T-cell (primary cell): ENCODE results near the gene SLC34A3. TPM values are rescaled to one million over a fixed set of nuclear protein-coding genes. Genes with fewer than 3 reads are reported as not detected.
A peak's percentile ranks its signal among the peaks of the same experiment; 100 is the strongest.
"Not testable (repeated sequence)": the region's sequence is repeated elsewhere in the genome, so short reads cannot be mapped to it uniquely, and the experiment has no call there.

ENCODE experiments used
- ATAC-seq, 4 experiments: fragments of 200-7000 bp in 3 of 4; fragments of 150-1000 bp in 1 of 4; cut with Tn5 transposase; replicated peaks in 1 of 4; 1 replicate in 3 of 4; 2 replicates in 1 of 4; pipeline ENCODE4 v1.10.0; 2021; ENCODE audit warnings: moderate library complexity in 3 of 4, mild to moderate bottlenecking in 2 of 4, moderate number of reproducible peaks in 1 of 4
- CTCF ChIA-PET, 2 donors: fragments of 300-600 bp; sonication (Branson Sonifier 250); formaldehyde crosslinking; loops; one replicate each; lab custom pipeline; 2022; ENCODE audit warnings: antibody characterized with exemption in 2 of 2; lab: Charles Lee
- POLR2A ChIA-PET, 2 donors: fragments of 300-600 bp; sonication (Branson Sonifier 250); formaldehyde crosslinking; loops; one replicate each; lab custom pipeline; 2022; ENCODE audit warnings: antibody characterized with exemption in 2 of 2; lab: Charles Lee
- DNase-seq, 35 experiments: peaks; one replicate each; pipeline versions ENCODE4 v3.0.0 to v3.0.0-alpha.2; 2013 to 2023
- H3K27ac ChIP-seq: one replicate; pipeline ENCODE4 v1.5.1; 2013; ENCODE audit warnings: low read length
- H3K27me3 ChIP-seq, 2 experiments: replicated peaks in 1 of 2; 1 replicate in 1 of 2; 2 replicates in 1 of 2; pipeline versions ENCODE4 v1.6.1 to v1.7.0; 2013; ENCODE audit warnings: low read length in 1 of 2, mixed read lengths in 1 of 2; ENCODE audit not compliant: control insufficient read depth in 2 of 2, insufficient read depth in 2 of 2; ENCODE audit errors: extremely low read depth in 1 of 2
- H3K36me3 ChIP-seq, 2 donors: 1 replicate in 1 of 2; 2 replicates in 1 of 2; pipeline versions ENCODE4 v1.6.1 to v1.7.0; 2013; ENCODE audit warnings: low read length in 1 of 2; ENCODE audit not compliant: control insufficient read depth in 2 of 2, insufficient read depth in 1 of 2; ENCODE audit errors: extremely low read depth in 1 of 2
- H3K4me1 ChIP-seq, 2 experiments: 1 replicate in 1 of 2; 2 replicates in 1 of 2; pipeline versions ENCODE4 v1.6.1 to v1.7.0; 2013; ENCODE audit warnings: low read length in 2 of 2, mixed read lengths in 1 of 2; ENCODE audit not compliant: insufficient read depth in 2 of 2, control insufficient read depth in 1 of 2; ENCODE audit errors: extremely low read depth in 1 of 2
- H3K4me3 ChIP-seq, 2 donors: 1 replicate in 1 of 2; 2 replicates in 1 of 2; pipeline versions ENCODE4 v1.5.1 to v1.7.0; 2013; ENCODE audit warnings: mild to moderate bottlenecking in 2 of 2, low read length in 1 of 2, moderate library complexity in 1 of 2; ENCODE audit not compliant: control insufficient read depth in 1 of 2; ENCODE audit errors: extremely low read depth in 1 of 2
- H3K9me3 ChIP-seq: 2 replicates; pipeline ENCODE4 v1.7.0; 2013
- H3K27ac Mint-ChIP-seq, 2 donors: one replicate each; pipeline ENCODE4 v1.8.0; 2020 to 2021; ENCODE audit warnings: mild to moderate bottlenecking in 2 of 2, mixed read lengths in 2 of 2
- H3K27me3 Mint-ChIP-seq, 2 donors: one replicate each; pipeline ENCODE4 v1.8.0; 2021 to 2022; ENCODE audit warnings: mixed read lengths in 2 of 2
- H3K36me3 Mint-ChIP-seq: one replicate; pipeline ENCODE4 v1.8.0; 2021; ENCODE audit warnings: mixed read lengths
- H3K4me1 Mint-ChIP-seq, 3 donors: one replicate each; pipeline ENCODE4 v1.8.0; 2020 to 2022; ENCODE audit warnings: mixed read lengths in 3 of 3, mild to moderate bottlenecking in 1 of 3
- H3K4me3 Mint-ChIP-seq, 3 donors: one replicate each; pipeline ENCODE4 v1.8.0; 2020 to 2022; ENCODE audit warnings: mild to moderate bottlenecking in 3 of 3, mixed read lengths in 3 of 3, moderate library complexity in 3 of 3
- H3K9me3 Mint-ChIP-seq, 3 donors: one replicate each; pipeline ENCODE4 v1.8.0; 2020 to 2022; ENCODE audit warnings: mixed read lengths in 3 of 3
- WGBS: methylation state at CpG from one replicate; pipeline ENCODE4 v1.1.5; 2013; ENCODE audit warnings: missing lambda C conversion rate; ENCODE audit not compliant: insufficient coverage; 5-methylcytosine and 5-hydroxymethylcytosine counted together
- total RNA-seq, 35 experiments: library from RNA in 6 of 35; stranded (reverse) in 6 of 35; fragments of 120-200 nt in 1 of 35; gene quantifications; one replicate each; pipeline versions ENCODE4 v1.2.1 to v1.2.4 and lab custom pipeline; 2013 to 2026

SLC34A3 gene
- total RNA-seq, 5 donors from 2014 or later (not counting 1 experiment from before 2014, with no cell fraction given), result not detected

GRCh38 chr9:137255448-137256114 is 24.9 kb downstream of the SLC34A3 start:
- Histone ChIP-seq H3K9me3 (no peaks in the 10 kb centered on the region), H3K27ac (peak overlapping the region; percentile 23), H3K4me1 (peaks cover 4 to 28% of the 10 kb centered on the region in 2 experiments), H3K36me3 (peaks cover 0 to 19% of the 10 kb centered on the region in 2 donors), H3K27me3 (no peaks in the 10 kb centered on the region), H3K4me3 (peak overlapping the region; percentile 75 to 87)
- Mint-ChIP-seq H3K36me3 (peaks cover 9% of the 10 kb centered on the region), H3K4me1 (peaks cover 11 to 16% (median 15%) of the 10 kb centered on the region in 3 donors), H3K4me3 (peak overlapping the region; percentile 82 to 90 (median 85)), H3K9me3 (no peaks in the 10 kb centered on the region), H3K27me3 (no peaks in the 10 kb centered on the region), H3K27ac (peak overlapping the region; percentile 74 to 81)
- ChIA-PET POLR2A (interaction anchor here in 1 of 2 donors (2.9 kb wide), 1 partner anchor 15 kb away, joined by 16 read pairs; the partner anchor contains the start of gene TUBB4B), CTCF (interaction anchor here in 1 of 2 donors (1.1 to 1.6 kb wide), 3 partner anchors 15 to 19 kb away, joined by 3 to 8 read pairs (median 4); partner anchors contain the start of gene TUBB4B)
- ATAC-seq (peak in 1 of 4 experiments; percentile 2), DNase-seq (peak in 5 of 35 experiments; percentile 9 to 35 (median 19))
- under 1% methylated on average over 40 of the region's 51 CpGs for WGBS

GRCh38 chr9:137256362-137256761 is 25.7 kb downstream of the SLC34A3 start:
- no peaks in the 10 kb centered on the region for H3K27me3 ChIP-seq
- Mint-ChIP-seq H3K27me3 (no peaks in the 10 kb centered on the region), H3K36me3 (peaks cover 9% of the 10 kb centered on the region), H3K27ac (no peak overlapping the region), H3K4me3 (peak overlapping the region; percentile 82 to 90 (median 85)), H3K9me3 (no peaks in the 10 kb centered on the region), H3K4me1 (peaks cover 11 to 16% (median 15%) of the 10 kb centered on the region in 3 donors)
- H3K4me1 ChIP-seq, result peaks cover 4 to 28% of the 10 kb centered on the region in 2 experiments
- WGBS, result 91% methylated on average over 15 of the region's 15 CpGs
- H3K4me3 ChIP-seq, result peak overlapping the region; percentile 75 to 87
- H3K36me3 ChIP-seq, result peaks cover 0 to 19% of the 10 kb centered on the region in 2 donors
- ChIA-PET CTCF (interaction anchor here in 1 of 2 donors (0.8 to 1.4 kb wide), 3 partner anchors 15 to 127 kb away, joined by 3 to 4 read pairs (median 3); partner anchors contain the start of gene TUBB4B), POLR2A (interaction anchor here in 1 of 2 donors (2.9 kb wide), 1 partner anchor 16 kb away, joined by 16 read pairs; the partner anchor contains the start of gene TUBB4B)
- H3K27ac ChIP-seq, result peak overlapping the region; percentile 23
- no peaks in the 10 kb centered on the region for H3K9me3 ChIP-seq
- no peak for ATAC-seq
- no peak for DNase-seq

GRCh38 chr9:137256856-137257255 is 26.2 kb downstream of the SLC34A3 start:
- H3K36me3 ChIP-seq, result peaks cover 0 to 19% of the 10 kb centered on the region in 2 donors
- POLR2A ChIA-PET, result interaction anchor here in 1 of 2 donors (0.6 kb wide), 1 partner anchor 972 kb away, joined by 3 read pairs; no protein-coding TSS in a partner anchor

GRCh38 chr9:137262173-137262908 is 31.6 kb downstream of the SLC34A3 start:
- H3K4me3 ChIP-seq, H3K4me1 Mint-ChIP-seq, H3K4me1 ChIP-seq, ATAC-seq, H3K27ac ChIP-seq, CTCF ChIA-PET, H3K9me3 Mint-ChIP-seq, H3K27me3 ChIP-seq, POLR2A ChIA-PET, H3K4me3 Mint-ChIP-seq, H3K9me3 ChIP-seq, H3K27me3 Mint-ChIP-seq, DNase-seq, H3K27ac Mint-ChIP-seq: not testable (repeated sequence)
- 100% methylated on average over 1 of the region's 15 CpGs for WGBS
- peaks cover 18% of the 10 kb centered on the region for H3K36me3 Mint-ChIP-seq
- peaks cover 14 to 35% of the 10 kb centered on the region in 2 donors for H3K36me3 ChIP-seq

More at GRCh38 chr9:137256856-137257255, 26.2 kb downstream of the SLC34A3 start:
- ATAC-seq, result no peak
- peak overlapping the region; percentile 82 to 90 (median 85) for H3K4me3 Mint-ChIP-seq
- no peak overlapping the region for H3K27ac Mint-ChIP-seq
- H3K4me1 Mint-ChIP-seq, result peaks cover 11 to 18% (median 15%) of the 10 kb centered on the region in 3 donors
- no peak for DNase-seq
- H3K27me3 Mint-ChIP-seq, result no peaks in the 10 kb centered on the region
- H3K9me3 Mint-ChIP-seq, result no peaks in the 10 kb centered on the region
- WGBS, result 86% methylated on average over 12 of the region's 15 CpGs
- H3K27me3 ChIP-seq, result no peaks in the 10 kb centered on the region
- CTCF ChIA-PET, result interaction anchor here in 1 of 2 donors (0.8 to 1.4 kb wide), 3 partner anchors 16 to 127 kb away, joined by 3 to 4 read pairs (median 3); partner anchors contain the start of gene TUBB4B
- no peak overlapping the region for H3K4me3 ChIP-seq
- no peak overlapping the region for H3K27ac ChIP-seq
- no peaks in the 10 kb centered on the region for H3K9me3 ChIP-seq
- peaks cover 4 to 28% of the 10 kb centered on the region in 2 experiments for H3K4me1 ChIP-seq
- H3K36me3 Mint-ChIP-seq, result peaks cover 13% of the 10 kb centered on the region

- Mint-ChIP-seq H3K9me3 (no peaks in the 10 kb centered on the region), H3K4me3 (no peak overlapping the region), H3K27ac (no peak overlapping the region), H3K27me3 (no peaks in the 10 kb centered on the region), H3K36me3 (peaks cover 18% of the 10 kb centered on the region), H3K4me1 (peaks cover 0 to 2% (median 0%) of the 10 kb centered on the region in 3 donors)
- Histone ChIP-seq H3K27ac (no peak overlapping the region), H3K4me1 (peaks cover 0 to 5% of the 10 kb centered on the region in 2 experiments), H3K9me3 (no peaks in the 10 kb centered on the region), H3K36me3 (peaks cover 14 to 38% of the 10 kb centered on the region in 2 donors), H3K4me3 (no peak overlapping the region), H3K27me3 (no peaks in the 10 kb centered on the region)
- WGBS, result 92% methylated on average over 24 of the region's 24 CpGs
- no peak for DNase-seq
- CTCF ChIA-PET, result no interaction called here
- no peak for ATAC-seq
- POLR2A ChIA-PET, result no interaction called here
Measured at GRCh38 chr9:137262909-137263285, 32.2 kb downstream of the SLC34A3 start.

- H3K36me3 ChIP-seq, result peaks cover 14 to 42% of the 10 kb centered on the region in 2 donors
Measured at GRCh38 chr9:137263506-137263905, 32.8 kb downstream of the SLC34A3 start.

More at GRCh38 chr9:137263506-137263905, 32.8 kb downstream of the SLC34A3 start:
- Histone ChIP-seq H3K27ac (no peak overlapping the region), H3K27me3 (no peaks in the 10 kb centered on the region), H3K4me1 (peaks cover 0 to 5% of the 10 kb centered on the region in 2 experiments), H3K9me3 (no peaks in the 10 kb centered on the region), H3K4me3 (no peak overlapping the region)
- POLR2A ChIA-PET, result interaction anchor here in 1 of 2 donors (0.6 kb wide), 1 partner anchor 101 kb away, joined by 3 read pairs; no protein-coding TSS in a partner anchor
- Mint-ChIP-seq H3K4me3 (no peak overlapping the region), H3K36me3 (peaks cover 19% of the 10 kb centered on the region), H3K4me1 (peaks cover under 1 to 2% (median 2%) of the 10 kb centered on the region in 3 donors), H3K9me3 (no peaks in the 10 kb centered on the region), H3K27ac (no peak overlapping the region), H3K27me3 (no peaks in the 10 kb centered on the region)
- 97% methylated on average over 7 of the region's 10 CpGs for WGBS
- DNase-seq, result no peak
- ATAC-seq, result no peak
- CTCF ChIA-PET, result no interaction called here
